Right cardiac atrium (tissue), 5 donors: ENCODE results near the gene MAP2K6. TPM values are rescaled to one million over a fixed set of nuclear protein-coding genes. Genes with fewer than 3 reads are reported as not detected.

Source experiments
- ATAC-seq, 2 donors: fragments of 200-7000 bp; cut with Tn5 transposase; one replicate each; pipeline versions ENCODE4 v1.8.0 to v1.9.1; 2020; ENCODE audit warnings: moderate library complexity in 2 of 2, mild to moderate bottlenecking in 1 of 2
- DNase-seq, 3 donors: peaks; one replicate each; pipeline ENCODE4 v3.0.0-alpha.2; 2020
- H3K27ac ChIP-seq: one replicate; pipeline ENCODE4 v1.5.1; 2013; ENCODE audit warnings: mild to moderate bottlenecking, low read length, control low read depth, moderate library complexity
- H3K27me3 ChIP-seq: one replicate; pipeline ENCODE4 v1.6.1; 2013; ENCODE audit not compliant: control insufficient read depth, insufficient read depth
- H3K4me1 ChIP-seq: one replicate; pipeline ENCODE4 v1.6.1; 2013; ENCODE audit warnings: low read length; ENCODE audit not compliant: control insufficient read depth, insufficient read depth
- H3K4me3 ChIP-seq: one replicate; pipeline ENCODE4 v1.5.1; 2013; ENCODE audit warnings: low read length, control low read depth
- H3K9me3 ChIP-seq: one replicate; pipeline ENCODE4 v1.6.1; 2013; ENCODE audit warnings: low read length; ENCODE audit not compliant: control insufficient read depth
- WGBS: extraction: QIAGEN DNeasy Blood & Tissue Kit; methylation state at CpG from one replicate; pipeline ENCODE4 v1.1.7; 2013; 5-methylcytosine and 5-hydroxymethylcytosine counted together
- intact Hi-C, 4 donors: fragments of 100-400 bp; cut with DNase I; formaldehyde crosslinking; loops; one replicate each; pipeline versions ENCODE4 v1.11.0 to v1.14.0; 2022 to 2023
- polyA plus RNA-seq: library from polyadenylated mRNA; stranded (reverse); fragments of 200-250 nt; gene quantifications from one replicate; pipeline ENCODE4 v1.2.3, GENCODE V29; 2013
- total RNA-seq, 4 donors: library from RNA; stranded (reverse); fragmentation: NEBNext Ultra II Directional; extraction: Animal tissue kit (Norgen Biotek cat#: 25700); gene quantifications; one replicate each; pipeline ENCODE4 v1.2.1, GENCODE V29; 2021
- donor health status: healthy with polysubstance abuse.
- donor health status: DM: no; HTN: yes; CAD: no.
- donor health status: DM: no; HTN: no; CAD: no.
- donor health status: DM: no; HTN: yes; CAD: no; lungs with severe emphysema.
- donor health status: DM: yes; HTN: yes; CAD: no.

MAP2K6 gene
- total and polyA plus RNA-seq, 5 donors, result 0.72 to 4.1 (median 2.5) TPM

- intact Hi-C loops, result no loop called here
- H3K27ac ChIP-seq, result no peak overlapping the region
- no peak overlapping the region for H3K4me3 ChIP-seq
- ATAC-seq (no peak), DNase-seq (no peak)
- no peaks in the 10 kb centered on the region for H3K9me3 ChIP-seq
- no peaks in the 10 kb centered on the region for H3K27me3 ChIP-seq
- peaks cover 3% of the 10 kb centered on the region for H3K4me1 ChIP-seq
- WGBS, result 71% methylated on average over 3 of the region's 3 CpGs
These were observed 11.5 kb downstream of the MAP2K6 start for GRCh38 chr17:69425978-69426377.

GRCh38 chr17:69427486-69428197 is 13.1 kb downstream of the MAP2K6 start:
- no peaks in the 10 kb centered on the region for H3K9me3 ChIP-seq
- 89% methylated on average over 2 of the region's 2 CpGs for WGBS
- DNase-seq (no peak), ATAC-seq (no peak)
- no peak overlapping the region for H3K4me3 ChIP-seq
- H3K4me1 ChIP-seq, result peaks cover 3% of the 10 kb centered on the region
- no peaks in the 10 kb centered on the region for H3K27me3 ChIP-seq
- intact Hi-C loops, result no loop called here
- H3K27ac ChIP-seq, result no peak overlapping the region

- intact Hi-C loops, result no loop called here
- Histone ChIP-seq H3K4me1 (peaks cover 3% of the 10 kb centered on the region), H3K27ac (no peak overlapping the region), H3K27me3 (no peaks in the 10 kb centered on the region), H3K9me3 (no peaks in the 10 kb centered on the region), H3K4me3 (no peak overlapping the region)
- DNase-seq (no peak), ATAC-seq (no peak)
- WGBS, result 64% methylated on average over 6 of the region's 6 CpGs
These were observed 13.9 kb downstream of the MAP2K6 start for GRCh38 chr17:69428252-69428980.

GRCh38 chr17:69430488-69430887 is 16.0 kb downstream of the MAP2K6 start:
- DNase-seq (no peak), ATAC-seq (no peak)
- 47% methylated on average over 4 of the region's 4 CpGs for WGBS
- Histone ChIP-seq H3K27me3 (no peaks in the 10 kb centered on the region), H3K9me3 (no peaks in the 10 kb centered on the region), H3K4me1 (peaks cover 6% of the 10 kb centered on the region), H3K27ac (no peak overlapping the region), H3K4me3 (no peak overlapping the region)
- intact Hi-C loops, result no loop called here

GRCh38 chr17:69431835-69432234 is 17.3 kb downstream of the MAP2K6 start:
- DNase-seq, result no peak
- intact Hi-C loops, result no loop called here
- H3K9me3 ChIP-seq, result no peaks in the 10 kb centered on the region
- H3K27me3 ChIP-seq, result no peaks in the 10 kb centered on the region
- no peak for ATAC-seq
- WGBS, result 94% methylated on average over 3 of the region's 3 CpGs
- H3K27ac ChIP-seq, result no peak overlapping the region
- H3K4me3 ChIP-seq, result no peak overlapping the region
- peaks cover 6% of the 10 kb centered on the region for H3K4me1 ChIP-seq

- H3K4me1 ChIP-seq, result peaks cover 4% of the 10 kb centered on the region
- H3K4me3 ChIP-seq, result no peak overlapping the region
- no peaks in the 10 kb centered on the region for H3K27me3 ChIP-seq
- no peaks in the 10 kb centered on the region for H3K9me3 ChIP-seq
- DNase-seq (no peak), ATAC-seq (no peak)
- H3K27ac ChIP-seq, result no peak overlapping the region
- 90% methylated on average over 3 of the region's 3 CpGs for WGBS
- intact Hi-C loops, result no loop called here
These were observed 18.6 kb downstream of the MAP2K6 start for GRCh38 chr17:69433093-69433492.

- Histone ChIP-seq H3K4me1 (peaks cover 4% of the 10 kb centered on the region), H3K27me3 (no peaks in the 10 kb centered on the region), H3K4me3 (no peak overlapping the region), H3K9me3 (no peaks in the 10 kb centered on the region), H3K27ac (no peak overlapping the region)
- intact Hi-C loops, result no loop called here
- DNase-seq (peak; percentile 34 to 74 (median 60)), ATAC-seq (peak; percentile 57 to 88)
- 28% methylated on average over 3 of the region's 3 CpGs for WGBS
These were observed 19.7 kb downstream of the MAP2K6 start for GRCh38 chr17:69434164-69434579.

- H3K27ac ChIP-seq, result no peak overlapping the region
- WGBS, result 80% methylated on average over 5 of the region's 5 CpGs
- H3K4me1 ChIP-seq, result peaks cover 3% of the 10 kb centered on the region
- no peaks in the 10 kb centered on the region for H3K27me3 ChIP-seq
- ATAC-seq, result no peak
- intact Hi-C loops, result no loop called here
- H3K4me3 ChIP-seq, result no peak overlapping the region
- DNase-seq, result no peak
- H3K9me3 ChIP-seq, result no peaks in the 10 kb centered on the region
These were observed 21.6 kb downstream of the MAP2K6 start for GRCh38 chr17:69435971-69436696.

- ATAC-seq (no peak), DNase-seq (no peak)
- no peaks in the 10 kb centered on the region for H3K9me3 ChIP-seq
- no peak overlapping the region for H3K27ac ChIP-seq
- H3K27me3 ChIP-seq, result no peaks in the 10 kb centered on the region
- peaks cover 3% of the 10 kb centered on the region for H3K4me1 ChIP-seq
- no peak overlapping the region for H3K4me3 ChIP-seq
- 100% methylated on average over 1 of the region's 1 CpG for WGBS
- intact Hi-C loops, result no loop called here
These were observed 23.0 kb downstream of the MAP2K6 start for GRCh38 chr17:69437475-69437874.

- Histone ChIP-seq H3K4me3 (no peak overlapping the region), H3K9me3 (no peaks in the 10 kb centered on the region), H3K27me3 (no peaks in the 10 kb centered on the region), H3K27ac (no peak overlapping the region), H3K4me1 (peaks cover 3% of the 10 kb centered on the region)
- ATAC-seq (no peak), DNase-seq (no peak)
- 93% methylated on average over 4 of the region's 4 CpGs for WGBS
- intact Hi-C loops, result no loop called here
These were observed 24.3 kb downstream of the MAP2K6 start for GRCh38 chr17:69438776-69439175.

- Histone ChIP-seq H3K9me3 (no peaks in the 10 kb centered on the region), H3K27me3 (no peaks in the 10 kb centered on the region), H3K4me3 (no peak overlapping the region), H3K27ac (no peak overlapping the region), H3K4me1 (no peaks in the 10 kb centered on the region)
- no peak for DNase-seq
- 99% methylated on average over 2 of the region's 2 CpGs for WGBS
- ATAC-seq, result no peak
- intact Hi-C loops, result no loop called here
These were observed 26.7 kb downstream of the MAP2K6 start for GRCh38 chr17:69441179-69441578.
